GM10847 (cell line): ENCODE measurements around the gene CABLES1.

Experiments
- POLR2A ChIP-seq: IDR thresholded peaks from 2 replicates; pipeline ENCODE4 v1.6.1; 2011; ENCODE audit not compliant: insufficient read length; ENCODE audit errors: extremely low read depth

Gene CABLES1

DNA sequence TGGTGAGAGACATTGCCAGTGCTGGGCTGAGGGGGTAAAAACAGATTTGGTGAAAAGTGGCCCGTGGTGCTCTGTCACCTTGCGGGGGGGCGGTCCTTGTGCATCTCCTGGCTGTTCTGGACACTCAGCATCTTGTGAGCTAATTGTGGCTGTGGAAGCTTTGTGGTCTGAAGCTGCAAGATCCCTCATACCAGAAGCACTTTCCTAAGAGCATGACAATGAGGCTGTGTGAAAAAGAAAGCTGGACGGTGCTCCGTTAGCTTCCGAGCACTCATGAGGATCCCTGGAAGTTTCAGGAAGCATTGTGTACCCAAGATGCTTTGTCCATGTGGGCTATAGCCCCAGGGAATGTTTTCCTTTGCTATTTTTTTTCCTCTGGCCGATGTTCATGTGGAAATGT, 74.5 kb downstream of the CABLES1 start:
- TF ChIP-seq POLR2A, result no peak

DNA sequence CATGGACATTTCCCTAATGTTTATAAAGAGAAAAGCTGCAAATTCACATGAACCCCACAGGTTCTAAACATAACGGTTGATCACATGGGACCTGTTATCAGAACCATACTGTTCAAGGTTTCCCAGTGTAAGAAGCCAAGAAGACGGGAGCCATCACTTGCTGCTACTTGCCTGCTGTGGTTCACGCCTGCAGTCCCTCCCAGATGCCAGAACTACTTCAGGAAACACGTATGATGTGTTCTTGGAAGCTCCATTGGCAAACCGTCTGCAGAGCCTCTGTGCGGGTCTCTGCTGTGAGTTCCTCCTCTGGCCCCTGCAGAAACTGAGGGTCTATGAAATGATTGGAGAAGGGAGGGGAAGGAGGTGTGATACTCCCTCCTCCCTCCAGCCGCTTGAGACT, 75.2 kb downstream of the CABLES1 start:
- no peak for TF ChIP-seq POLR2A

DNA sequence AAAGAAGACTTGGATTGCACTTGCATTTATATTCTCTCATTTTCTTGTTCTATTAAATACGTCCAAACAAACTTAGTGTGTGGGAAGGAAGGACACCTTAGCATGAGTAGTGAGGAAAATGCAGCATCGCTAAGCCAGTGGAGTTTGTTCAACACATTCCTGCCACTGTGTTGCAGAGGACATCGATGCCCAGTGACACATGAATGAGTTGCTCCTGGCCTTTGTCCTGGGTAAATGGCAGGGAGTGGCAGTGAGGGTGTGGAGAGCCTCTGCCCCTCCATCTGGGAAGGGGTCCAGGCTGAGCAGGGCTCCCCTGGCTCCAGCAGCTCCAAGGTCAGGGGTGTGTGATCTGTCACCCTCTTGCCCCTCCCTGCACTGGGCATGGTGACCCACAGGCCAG, 75.9 kb downstream of the CABLES1 start:
- no peak for TF ChIP-seq POLR2A

- no peak for TF ChIP-seq POLR2A
Measured at GRCh38 chr18:23212161-23212560, 76.9 kb downstream of the CABLES1 start.

DNA sequence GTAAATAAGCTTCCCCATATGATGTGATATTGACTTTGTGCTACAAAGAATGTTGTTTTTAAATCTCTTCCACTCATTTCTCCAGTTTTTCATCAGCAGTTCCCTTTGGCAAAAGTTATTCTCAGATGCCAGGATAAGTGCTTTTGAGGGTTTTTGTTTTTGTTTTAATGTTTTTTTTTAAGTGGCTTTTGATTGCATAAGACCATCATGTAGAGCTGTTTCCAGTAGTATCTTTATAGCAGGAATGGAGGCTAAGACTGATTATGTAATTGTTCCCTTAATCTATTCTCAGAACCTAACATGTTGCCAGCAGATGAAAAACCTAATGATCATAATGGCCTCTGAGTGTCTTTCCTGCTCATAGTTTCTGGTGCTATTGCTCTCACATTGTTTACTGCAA, 77.9 kb downstream of the CABLES1 start:
- no peak for TF ChIP-seq POLR2A

DNA sequence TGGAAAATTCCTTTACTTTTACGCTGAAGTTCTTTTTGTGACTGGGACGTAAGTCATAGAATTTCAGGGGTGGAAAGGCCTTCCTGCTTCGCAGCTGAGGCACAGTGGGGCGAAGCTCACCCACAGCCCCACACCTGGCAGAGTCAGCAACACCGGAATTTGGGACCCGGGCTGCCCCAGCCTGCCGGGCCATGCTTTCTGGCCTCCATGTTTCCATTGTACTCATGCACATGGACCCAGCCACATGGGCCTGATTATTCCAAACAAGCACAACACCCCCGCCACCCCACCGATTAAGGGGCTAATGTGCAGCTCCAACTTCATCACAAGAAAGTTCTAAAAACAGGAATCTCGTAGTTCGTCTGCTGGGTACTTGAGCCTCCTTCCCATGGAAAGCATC, 82.5 kb downstream of the CABLES1 start:
- TF ChIP-seq POLR2A, result no peak

GRCh38 chr18:23220355-23220754, 85.1 kb downstream of the CABLES1 start:
- TF ChIP-seq POLR2A, result no peak

GRCh38 chr18:23223641-23224040, 88.4 kb downstream of the CABLES1 start:
- no peak for TF ChIP-seq POLR2A

DNA sequence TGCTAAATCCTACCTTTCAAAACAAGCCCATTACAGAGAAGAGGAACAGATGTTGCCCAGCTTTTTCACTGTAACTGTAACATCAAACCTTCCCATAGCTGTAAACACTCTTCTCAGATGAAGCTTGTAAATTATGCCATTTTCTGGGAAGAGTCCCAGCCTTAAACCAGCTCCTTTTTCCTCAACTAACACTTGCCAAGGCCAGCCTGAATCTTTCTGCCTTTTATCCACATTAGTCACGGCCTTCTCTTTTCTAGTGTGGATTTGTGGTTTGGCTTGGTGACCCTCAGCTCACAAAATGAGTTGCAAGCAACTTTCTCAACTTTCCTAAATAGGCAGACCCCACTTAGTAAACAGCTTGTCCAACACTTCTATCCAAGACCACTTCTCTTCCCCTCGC, 90.2 kb downstream of the CABLES1 start:
- no peak for TF ChIP-seq POLR2A

GRCh38 chr18:23226391-23226790, 91.1 kb downstream of the CABLES1 start:
- no peak for TF ChIP-seq POLR2A

GRCh38 chr18:23226930-23227725, 91.8 kb downstream of the CABLES1 start:
- TF ChIP-seq POLR2A, result no peak

- TF ChIP-seq POLR2A, result no peak
Measured at GRCh38 chr18:23227726-23228070, 92.4 kb downstream of the CABLES1 start.

DNA sequence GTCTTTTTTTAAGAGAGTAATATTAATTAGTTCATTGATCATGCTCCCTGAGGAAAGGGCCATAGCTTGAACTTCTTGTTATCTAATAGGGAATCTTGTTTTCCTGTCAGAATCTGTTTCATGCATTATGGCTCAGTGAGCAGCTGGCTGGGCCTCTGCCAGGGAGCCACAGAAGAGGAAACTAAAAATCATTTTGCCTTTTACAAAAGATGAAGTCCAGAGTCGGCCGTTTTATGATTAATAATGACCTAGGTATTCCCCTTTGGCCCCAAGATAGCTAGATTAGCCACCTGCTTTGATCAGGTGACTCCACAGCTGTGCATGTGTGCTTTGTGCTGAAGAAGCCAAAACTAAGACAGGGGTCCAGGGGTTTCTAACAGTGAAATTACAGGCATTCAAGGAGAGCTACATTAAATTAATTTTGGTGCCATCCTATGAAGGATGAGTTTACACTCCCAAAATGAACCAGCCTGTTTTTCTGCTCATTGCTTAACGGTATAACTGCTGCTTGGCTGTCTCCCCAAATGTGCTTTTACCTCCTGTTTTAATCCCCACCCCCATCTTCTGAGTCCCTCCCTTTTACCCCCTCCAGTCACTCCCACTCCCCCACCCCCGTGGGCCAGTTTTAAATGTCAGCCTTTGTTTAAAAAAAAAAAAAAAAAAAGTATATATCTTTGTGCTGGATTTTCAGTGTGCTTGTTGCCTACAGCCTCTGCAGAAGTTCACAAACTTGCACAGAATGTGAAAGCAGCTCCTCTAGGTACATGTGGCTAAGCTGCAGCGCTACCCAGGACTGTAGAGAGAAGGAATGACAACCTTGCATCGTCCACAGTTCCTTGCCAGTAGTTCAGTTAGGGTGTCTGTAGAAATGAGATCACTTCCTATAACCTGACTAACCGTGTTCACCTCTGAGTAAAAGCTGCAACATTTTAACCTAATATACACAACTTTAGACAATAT, 93.1 kb downstream of the CABLES1 start:
- no peak for TF ChIP-seq POLR2A

- TF ChIP-seq POLR2A, result no peak
Measured at GRCh38 chr18:23229472-23229871, 94.2 kb downstream of the CABLES1 start.

- no peak for TF ChIP-seq POLR2A
Measured at GRCh38 chr18:23230686-23231085, 95.4 kb downstream of the CABLES1 start.

DNA sequence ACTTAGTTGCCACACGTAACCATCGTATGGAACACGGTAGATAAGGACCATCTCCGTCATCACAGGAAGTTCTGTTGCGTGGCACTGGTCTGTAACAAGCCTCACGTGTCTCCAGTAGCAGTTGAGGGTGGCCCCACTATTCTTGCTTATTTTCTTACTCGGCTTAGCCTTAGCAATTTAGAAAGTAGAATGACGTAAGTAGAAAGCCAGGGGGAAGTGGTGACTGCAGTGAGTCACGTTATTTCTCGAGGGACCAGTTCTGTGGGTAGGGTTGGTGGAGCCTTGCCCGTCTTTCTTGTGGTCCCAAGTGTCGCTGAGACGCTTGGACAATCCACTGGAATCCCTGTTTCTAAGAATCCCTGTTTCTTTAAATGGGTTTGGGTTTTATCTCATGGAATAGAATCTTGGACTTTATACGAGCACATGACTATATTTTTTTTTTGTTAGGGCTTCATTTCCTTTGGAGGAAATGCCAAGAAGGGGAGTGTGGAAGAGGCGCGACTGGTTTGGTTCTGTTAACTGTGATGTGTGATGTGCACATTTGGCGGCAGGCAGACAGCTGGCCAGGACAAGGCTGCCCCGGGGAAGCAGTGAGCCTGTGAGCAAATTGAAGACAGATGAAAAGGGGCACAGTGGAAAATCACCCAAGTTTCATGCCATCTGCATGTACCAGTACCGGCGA, 96.2 kb downstream of the CABLES1 start:
- TF ChIP-seq POLR2A, result no peak
